GM18861 (cell line): ENCODE results near the gene KRT32.

Source experiments
- ATAC-seq: cut with Tn5 transposase; IDR thresholded peaks from one replicate; pipeline ENCODE4 v1.9.1; 2021; ENCODE audit not compliant: unreplicated experiment

Gene KRT32

GRCh38 chr17:41494524-41494923 lies 27.3 kb upstream of the KRT32 start:
- no peak for ATAC-seq

DNA sequence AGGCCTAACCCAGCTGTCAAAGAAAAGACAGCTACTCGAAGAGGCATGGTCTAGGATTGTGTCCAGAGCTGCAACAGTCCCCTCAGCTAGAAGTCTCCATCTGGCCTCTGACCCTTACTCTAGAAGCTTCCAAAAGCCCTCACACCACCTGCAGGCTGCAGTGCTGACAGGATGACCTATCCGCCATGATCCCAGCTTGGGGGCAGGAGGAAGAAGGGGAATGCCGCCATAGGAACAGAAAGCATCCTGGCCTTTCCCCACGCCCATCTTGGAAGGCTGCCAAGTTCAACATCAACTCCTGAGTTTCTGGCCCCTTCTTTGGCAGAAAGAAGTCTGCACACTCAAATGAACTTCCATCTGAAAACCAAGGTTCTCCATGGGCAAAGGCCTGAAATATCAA lies 25.6 kb upstream of the KRT32 start:
- ATAC-seq, result no peak

DNA sequence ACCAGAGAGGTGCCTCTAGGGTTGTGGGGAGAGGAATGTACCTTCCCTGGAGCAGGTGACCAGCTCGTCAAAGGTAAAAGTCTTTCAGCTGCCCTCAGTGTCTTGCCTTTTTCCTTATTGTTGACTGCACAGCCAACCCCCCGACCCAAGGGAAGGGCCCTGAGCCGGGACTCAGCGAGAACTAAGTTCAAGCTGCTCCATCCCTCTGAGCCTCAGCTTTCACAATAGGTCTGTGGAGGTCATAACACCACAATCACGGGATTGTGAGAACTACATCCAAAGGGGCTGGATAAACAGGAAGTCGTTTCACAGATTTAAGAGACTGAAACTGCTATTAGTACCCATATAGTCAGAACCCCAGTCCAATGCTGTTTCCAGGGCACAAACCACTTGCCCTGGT lies 25.2 kb upstream of the KRT32 start:
- no peak for ATAC-seq

DNA sequence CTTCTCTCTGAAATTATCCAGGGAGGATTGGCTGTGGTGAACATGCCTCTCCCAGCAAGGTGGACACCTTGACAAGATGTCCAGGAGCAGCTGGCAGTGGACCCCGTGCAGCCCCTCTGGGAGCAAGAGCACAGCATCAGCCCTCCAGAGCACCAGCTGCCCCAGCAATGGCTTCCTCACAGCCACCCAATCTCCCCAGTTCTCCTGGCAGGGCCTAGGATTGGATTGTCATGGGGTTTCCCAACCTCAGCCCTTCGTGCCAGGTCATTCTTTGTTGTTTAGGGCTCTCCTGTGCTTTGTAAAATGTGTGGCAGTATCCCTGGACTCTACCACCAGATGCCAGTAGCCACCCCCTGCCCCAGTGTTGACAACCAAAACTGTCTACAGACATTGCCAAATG lies 24.3 kb upstream of the KRT32 start:
- ATAC-seq, result no peak

- ATAC-seq, result no peak
Observed at GRCh38 chr17:41490000-41490990, 23.1 kb upstream of the KRT32 start.

GRCh38 chr17:41489531-41489930 lies 22.3 kb upstream of the KRT32 start, which contains the start of gene KRT36:
Gene KRT36, minus strand, starts transcription at chr17:41489910. Its CDS starts 46 bp downstream, at chr17:41489864.
- ATAC-seq, result no peak

GRCh38 chr17:41486809-41487530 lies 19.8 kb upstream of the KRT32 start:
- ATAC-seq, result no peak

DNA sequence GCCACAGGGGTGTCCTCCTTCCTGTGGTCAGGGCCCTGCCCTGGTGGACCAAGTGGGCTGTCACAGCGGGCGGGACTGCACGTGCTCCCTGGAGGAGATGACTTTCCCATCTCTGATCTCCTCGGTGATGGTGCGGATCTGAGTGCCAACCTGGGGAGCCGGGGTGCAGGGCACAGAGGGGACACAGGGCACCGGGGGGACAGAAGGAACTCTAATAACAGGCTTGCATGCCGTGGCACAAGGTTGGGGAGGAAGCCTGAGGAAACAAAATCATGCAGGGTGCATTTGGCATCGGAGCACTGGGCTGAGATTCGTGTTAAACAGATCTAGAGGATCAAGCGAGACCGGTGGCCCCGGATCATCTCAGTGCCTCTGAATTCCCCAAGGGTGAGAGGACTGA lies 19.1 kb upstream of the KRT32 start:
- ATAC-seq, result no peak

DNA sequence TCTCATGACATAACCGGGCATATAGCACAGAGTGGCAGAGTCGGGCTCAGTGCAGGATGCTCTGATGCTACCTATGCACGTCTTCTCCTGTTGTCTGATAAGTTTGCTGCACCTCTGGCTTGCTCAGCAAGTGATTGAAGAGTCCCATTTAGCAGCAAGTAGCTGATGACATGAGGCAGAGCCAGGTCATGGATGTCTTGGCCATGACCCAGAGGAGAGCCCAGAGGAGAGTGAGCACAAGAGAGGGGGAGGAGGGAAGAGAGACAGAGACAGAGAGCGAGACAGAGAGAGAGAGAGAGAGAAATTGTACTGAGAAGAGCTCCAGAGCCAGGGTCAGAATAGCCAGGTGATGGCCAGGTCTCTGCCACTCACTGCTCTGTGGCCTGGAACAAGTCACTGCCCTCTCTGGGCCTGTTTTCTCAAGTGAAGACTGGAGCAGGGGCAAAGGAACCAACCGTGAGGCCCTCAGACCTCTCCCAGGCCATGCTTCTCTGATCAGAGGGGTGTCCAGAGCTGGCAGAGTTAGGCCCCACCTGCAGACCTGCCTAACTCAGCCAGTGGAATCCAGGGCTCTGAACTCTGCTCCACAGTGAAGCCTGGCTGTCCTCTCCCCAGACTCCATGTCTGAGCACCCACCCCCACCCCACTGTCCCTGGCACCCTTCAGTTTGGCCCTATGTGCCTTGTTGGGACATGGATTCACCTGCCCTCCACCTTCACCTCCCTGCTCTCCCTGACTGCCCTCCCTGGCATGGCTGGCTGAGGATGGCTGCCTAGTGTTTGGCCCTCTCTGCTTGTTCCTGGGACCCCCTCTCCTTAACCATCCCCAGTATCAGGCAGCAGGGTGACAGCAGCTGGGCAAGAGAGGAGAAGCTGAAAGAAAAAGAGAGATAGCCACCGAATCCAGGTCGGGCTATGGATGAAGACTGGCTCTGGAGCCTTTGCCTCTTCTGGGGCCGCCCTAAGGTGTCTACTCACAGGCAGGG lies 18.0 kb upstream of the KRT32 start:
- ATAC-seq, result no peak

DNA sequence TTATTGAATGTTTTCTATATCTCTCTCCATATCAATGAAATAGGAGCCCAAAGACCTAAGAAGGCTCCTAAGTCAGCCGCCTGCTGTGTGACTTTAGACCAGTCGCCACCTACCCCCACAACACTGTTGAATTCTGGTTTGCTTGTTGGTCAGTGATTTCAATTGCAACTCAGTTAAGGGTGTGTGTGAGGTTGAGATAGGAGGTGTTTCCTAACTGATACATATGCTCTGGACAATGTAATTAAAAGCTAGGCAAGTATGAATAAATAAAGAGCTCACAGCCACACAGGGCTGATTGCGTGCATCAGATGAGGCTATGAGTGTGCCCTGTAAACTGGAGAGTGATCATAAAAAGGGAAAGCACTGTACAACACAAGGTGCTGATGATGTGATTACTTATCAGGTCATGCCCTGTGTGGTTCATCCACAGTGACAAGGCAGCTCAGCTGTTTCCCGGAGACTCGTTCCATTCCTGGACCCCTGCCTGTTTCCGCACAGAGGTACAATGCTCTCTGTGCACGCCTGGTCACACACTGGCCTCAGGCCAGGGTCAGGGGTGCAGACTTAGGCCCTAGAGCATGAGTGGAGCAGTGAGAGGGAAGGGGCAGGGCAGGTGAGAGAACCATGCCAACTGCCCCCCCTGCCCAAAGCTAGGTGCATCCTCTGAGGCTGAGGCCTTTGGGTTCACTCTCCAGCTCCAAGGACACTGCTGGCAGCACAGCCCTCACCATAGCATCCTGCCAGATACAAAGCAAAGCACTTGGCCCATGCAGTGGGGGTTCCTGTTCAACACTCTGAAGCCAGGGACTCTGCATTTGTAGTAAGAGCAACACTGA lies 17.0 kb upstream of the KRT32 start:
- no peak for ATAC-seq

- ATAC-seq, result no peak
Observed at GRCh38 chr17:41483531-41483930, 16.3 kb upstream of the KRT32 start.

DNA sequence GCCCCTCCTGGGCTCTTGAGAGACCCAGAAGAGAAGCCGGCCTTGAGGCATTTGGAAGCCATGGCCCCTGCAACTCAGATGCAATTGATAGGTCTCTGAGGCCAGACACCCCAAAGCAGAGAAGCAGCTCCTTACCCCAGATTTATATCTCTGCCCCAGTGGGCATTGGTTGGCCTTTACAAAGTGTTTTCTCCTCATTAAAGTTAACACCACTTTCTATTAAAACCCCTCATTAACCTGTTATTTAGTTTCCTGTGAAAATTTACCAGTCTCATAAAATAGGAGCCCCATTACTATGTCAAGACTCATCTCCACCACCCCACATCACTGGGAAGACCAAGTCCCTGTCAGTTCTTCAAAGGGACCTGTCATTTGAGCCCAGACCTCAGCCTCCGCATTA lies 13.8 kb upstream of the KRT32 start, which contains the start of gene KRT35:
Gene KRT35 (minus strand): TSS at position 116 of the 400 bp plus-strand sequence. CDS start 54 bp downstream, at position 62.
- ATAC-seq, result no peak

- ATAC-seq, result no peak
Observed at GRCh38 chr17:41480581-41480980, 13.4 kb upstream of the KRT32 start.

- ATAC-seq, result no peak
Observed at GRCh38 chr17:41480136-41480535, 12.9 kb upstream of the KRT32 start.

DNA sequence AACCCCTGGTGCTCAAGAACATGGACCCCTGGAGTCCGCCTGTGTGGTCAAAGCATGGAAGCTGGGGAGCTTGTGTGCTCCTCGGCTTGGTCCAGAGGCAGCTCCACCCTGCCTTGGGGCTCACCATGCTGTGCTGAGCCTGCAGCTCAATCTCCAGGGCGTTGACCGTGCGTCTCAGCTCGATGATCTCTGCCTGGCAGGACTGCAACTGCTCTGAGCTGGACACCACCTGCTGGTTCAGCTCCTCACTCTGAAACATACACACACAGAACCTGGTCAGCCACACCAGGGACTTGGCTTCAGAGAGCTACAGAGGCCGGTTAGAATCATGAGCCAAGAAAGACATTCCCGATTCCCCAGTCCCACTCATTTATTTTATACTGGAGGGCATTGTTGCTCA lies 11.1 kb upstream of the KRT32 start:
- no peak for ATAC-seq

- no peak for ATAC-seq
Observed at GRCh38 chr17:41476866-41477815, 10.0 kb upstream of the KRT32 start.

DNA sequence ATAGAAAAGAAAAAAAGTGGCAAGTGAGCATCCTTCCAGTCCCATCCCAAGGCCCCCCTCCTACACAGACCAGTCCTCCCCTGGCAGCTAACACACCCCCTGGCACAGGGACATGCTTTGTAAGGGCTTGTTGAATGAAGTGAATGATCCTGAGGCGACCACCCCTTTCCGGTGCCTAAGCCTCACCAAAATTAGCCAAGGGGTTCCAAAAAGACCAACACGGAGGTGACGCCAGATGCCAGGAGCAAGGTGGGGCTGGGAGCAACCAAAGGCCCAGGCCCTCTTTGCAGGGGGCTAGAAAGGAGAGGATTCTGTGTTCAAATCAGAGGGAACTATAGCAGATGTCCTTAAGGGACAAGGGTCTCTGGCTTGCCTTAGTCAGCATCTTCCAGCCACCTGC lies 8.2 kb upstream of the KRT32 start:
- ATAC-seq, result no peak

GRCh38 chr17:41474863-41475262 lies 7.7 kb upstream of the KRT32 start:
- ATAC-seq, result no peak

DNA sequence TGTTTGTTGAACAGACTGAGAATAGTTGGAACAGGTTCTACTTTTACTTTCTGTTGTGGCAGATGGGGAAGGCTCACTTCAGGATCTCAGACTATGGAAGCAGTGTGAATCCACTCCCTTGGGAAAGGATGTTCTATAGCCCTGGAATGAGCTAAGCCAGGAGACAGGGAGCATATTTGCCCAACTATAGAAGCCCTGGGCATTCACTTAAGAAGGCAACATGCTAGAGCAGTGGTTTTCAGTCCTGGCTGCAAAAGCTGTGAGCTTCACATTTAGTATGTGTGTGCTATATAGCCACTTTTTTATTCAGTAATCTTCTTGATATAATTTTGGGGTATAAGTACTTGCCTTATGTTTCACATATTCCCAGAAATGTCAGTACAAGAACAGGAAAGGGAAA lies 1.2 kb upstream of the KRT32 start:
- no peak for ATAC-seq
